ENCODE results near the gene LRRC18. TPM values are rescaled to one million over a fixed set of nuclear protein-coding genes. Genes with fewer than 3 reads are reported as not detected.

Gene LRRC18
- total and polyA plus RNA-seq, 10 of the 15 experiments (the other 5 are each of a cell fraction or from before 2014, with no cell fraction given) = 0.16 to 0.47 (median 0.24) TPM; not detected in 6

GRCh38 chr10:48913674-48914073 is 26.0 kb downstream of the LRRC18 start (continued):
- no peak for TF ChIP-seq E2F8 (IDR thresholded peaks at IDR 0.05; ENCODE audit: low read depth, partially characterized antibody)
- no peak for TF ChIP-seq CBFB (IDR thresholded peaks at IDR 0.05; ENCODE audit: low read depth)

- Histone ChIP-seq H3K79me2 (ENCODE audit: control insufficient read depth, insufficient read depth, low read length) (no peaks in the 10 kb centered on the region), H2AFZ (ENCODE audit: control insufficient read depth, low read depth, low read length) (no peak overlapping the region), H3K27me3 (replicated peaks in 1 of 2; ENCODE audit: control insufficient read depth in 2 of 2, insufficient read depth in 2 of 2, low read length in 1 of 2) (no peaks in the 10 kb centered on the region), H3K27ac (ENCODE audit: control insufficient read depth, insufficient read depth) (no peak overlapping the region), H3K4me2 (ENCODE audit: control insufficient read depth, insufficient read depth) (no peak overlapping the region), H4K20me1 (ENCODE audit: control insufficient read depth, insufficient read depth) (no peaks in the 10 kb centered on the region), H3K4me3 (no peak overlapping the region), H3K9ac (ENCODE audit: control insufficient read depth, insufficient read depth, low read length) (no peak overlapping the region), H3K9me3 (replicated peaks; ENCODE audit: control insufficient read depth, insufficient read depth, low read length) (no peaks in the 10 kb centered on the region), H3K4me1 (ENCODE audit: control insufficient read depth, insufficient read depth, low read length) (no peaks in the 10 kb centered on the region), H3K36me3 (ENCODE audit: control insufficient read depth in 2 of 2, insufficient read depth in 2 of 2, low read length in 1 of 2) (peaks cover 12 to 34% of the 10 kb centered on the region in 2 experiments)
- TF ChIP-seq CHD4 (IDR thresholded peaks at IDR 0.05) (no peak), HDAC2 (IDR thresholded peaks at IDR 0.05) (no peak), JUND (IDR thresholded peaks at IDR 0.05; ENCODE audit: low read depth, low read length) (no peak), HDGF (IDR thresholded peaks at IDR 0.05) (no peak), YBX1 (IDR thresholded peaks at IDR 0.05) (no peak), RB1 (IDR thresholded peaks at IDR 0.05; ENCODE audit: borderline replicate concordance) (no peak)
- TF ChIP-seq, protein P1, sequence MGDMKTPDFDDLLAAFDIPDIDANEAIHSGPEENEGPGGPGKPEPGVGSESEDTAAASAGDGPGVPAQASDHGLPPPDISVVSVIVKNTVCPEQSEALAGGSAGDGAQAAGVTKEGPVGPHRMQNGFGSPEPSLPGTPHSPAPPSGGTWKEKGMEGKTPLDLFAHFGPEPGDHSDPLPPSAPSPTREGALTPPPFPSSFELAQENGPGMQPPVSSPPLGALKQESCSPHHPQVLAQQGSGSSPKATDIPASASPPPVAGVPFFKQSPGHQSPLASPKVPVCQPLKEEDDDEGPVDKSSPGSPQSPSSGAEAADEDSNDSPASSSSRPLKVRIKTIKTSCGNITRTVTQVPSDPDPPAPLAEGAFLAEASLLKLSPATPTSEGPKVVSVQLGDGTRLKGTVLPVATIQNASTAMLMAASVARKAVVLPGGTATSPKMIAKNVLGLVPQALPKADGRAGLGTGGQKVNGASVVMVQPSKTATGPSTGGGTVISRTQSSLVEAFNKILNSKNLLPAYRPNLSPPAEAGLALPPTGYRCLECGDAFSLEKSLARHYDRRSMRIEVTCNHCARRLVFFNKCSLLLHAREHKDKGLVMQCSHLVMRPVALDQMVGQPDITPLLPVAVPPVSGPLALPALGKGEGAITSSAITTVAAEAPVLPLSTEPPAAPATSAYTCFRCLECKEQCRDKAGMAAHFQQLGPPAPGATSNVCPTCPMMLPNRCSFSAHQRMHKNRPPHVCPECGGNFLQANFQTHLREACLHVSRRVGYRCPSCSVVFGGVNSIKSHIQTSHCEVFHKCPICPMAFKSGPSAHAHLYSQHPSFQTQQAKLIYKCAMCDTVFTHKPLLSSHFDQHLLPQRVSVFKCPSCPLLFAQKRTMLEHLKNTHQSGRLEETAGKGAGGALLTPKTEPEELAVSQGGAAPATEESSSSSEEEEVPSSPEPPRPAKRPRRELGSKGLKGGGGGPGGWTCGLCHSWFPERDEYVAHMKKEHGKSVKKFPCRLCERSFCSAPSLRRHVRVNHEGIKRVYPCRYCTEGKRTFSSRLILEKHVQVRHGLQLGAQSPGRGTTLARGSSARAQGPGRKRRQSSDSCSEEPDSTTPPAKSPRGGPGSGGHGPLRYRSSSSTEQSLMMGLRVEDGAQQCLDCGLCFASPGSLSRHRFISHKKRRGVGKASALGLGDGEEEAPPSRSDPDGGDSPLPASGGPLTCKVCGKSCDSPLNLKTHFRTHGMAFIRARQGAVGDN (IDR thresholded peaks at IDR 0.05) = no peak
- TF ChIP-seq, protein P2, sequence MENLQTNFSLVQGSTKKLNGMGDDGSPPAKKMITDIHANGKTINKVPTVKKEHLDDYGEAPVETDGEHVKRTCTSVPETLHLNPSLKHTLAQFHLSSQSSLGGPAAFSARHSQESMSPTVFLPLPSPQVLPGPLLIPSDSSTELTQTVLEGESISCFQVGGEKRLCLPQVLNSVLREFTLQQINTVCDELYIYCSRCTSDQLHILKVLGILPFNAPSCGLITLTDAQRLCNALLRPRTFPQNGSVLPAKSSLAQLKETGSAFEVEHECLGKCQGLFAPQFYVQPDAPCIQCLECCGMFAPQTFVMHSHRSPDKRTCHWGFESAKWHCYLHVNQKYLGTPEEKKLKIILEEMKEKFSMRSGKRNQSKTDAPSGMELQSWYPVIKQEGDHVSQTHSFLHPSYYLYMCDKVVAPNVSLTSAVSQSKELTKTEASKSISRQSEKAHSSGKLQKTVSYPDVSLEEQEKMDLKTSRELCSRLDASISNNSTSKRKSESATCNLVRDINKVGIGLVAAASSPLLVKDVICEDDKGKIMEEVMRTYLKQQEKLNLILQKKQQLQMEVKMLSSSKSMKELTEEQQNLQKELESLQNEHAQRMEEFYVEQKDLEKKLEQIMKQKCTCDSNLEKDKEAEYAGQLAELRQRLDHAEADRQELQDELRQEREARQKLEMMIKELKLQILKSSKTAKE (IDR thresholded peaks at IDR 0.05; ENCODE audit: low read depth, poor library complexity, severe bottlenecking) = no peak
- no peak for ATAC-seq
- ChIA-PET POLR2A (no interaction called here), SMC1A (ENCODE audit: uncharacterized antibody, unreplicated experiment) (no interaction called here), CTCF (no interaction called here), RAD21 (ENCODE audit: unreplicated experiment) (no interaction called here)
- 99% methylated on average over 5 of the region's 5 CpGs for WGBS (ENCODE audit: insufficient coverage, insufficient replicate concordance, low lambda C conversion rate, missing lambda C conversion rate)
- in situ Hi-C loops (cut with MboI) (no loop called here), intact Hi-C loops (cut with micrococcal nuclease; ENCODE audit: unreplicated experiment) (no loop called here)
- no peak for DNase-seq (ENCODE audit: low read depth, low spot score)
- FAIRE-seq = no peak
- no TSS peak for BruUV-seq (replicated peaks)
Measured at GRCh38 chr10:48910548-48910947, 29.1 kb downstream of the LRRC18 start.
